CD4-positive, alpha-beta memory T cell (primary cell): ENCODE measurements around the gene MYO1D. TPM values are rescaled to one million over a fixed set of nuclear protein-coding genes. Genes with fewer than 3 reads are reported as not detected.

Source experiments
- CTCF ChIA-PET: fragments of 350-600 bp; sonication (Branson Sonifier 250); formaldehyde crosslinking; loops from one replicate; lab custom pipeline; 2021; ENCODE audit warnings: inconsistent platforms; ENCODE audit not compliant: partially characterized antibody; lab: Charles Lee
- POLR2A ChIA-PET: fragments of 350-600 bp; sonication (Branson Sonifier 250); formaldehyde crosslinking; loops from one replicate; lab custom pipeline; 2021; ENCODE audit not compliant: partially characterized antibody; lab: Charles Lee
- DNase-seq, 5 donors: peaks; one replicate each; pipeline versions ENCODE4 v3.0.0 to v3.0.0-alpha.2; 2020 to 2022; ENCODE audit warnings: mixed read lengths in 1 of 5
- H3K27ac ChIP-seq: one replicate; pipeline ENCODE4 v1.7.0; 2013; ENCODE audit warnings: low read depth, low read length
- H3K27me3 ChIP-seq: 2 replicates; pipeline ENCODE4 v1.7.0; 2013; ENCODE audit warnings: mild to moderate bottlenecking, low read length, moderate library complexity; ENCODE audit not compliant: insufficient read depth
- H3K36me3 ChIP-seq: 2 replicates; pipeline ENCODE4 v1.7.0; 2013; ENCODE audit warnings: mild to moderate bottlenecking, low read length, moderate library complexity; ENCODE audit not compliant: insufficient read depth
- H3K4me1 ChIP-seq: 2 replicates; pipeline ENCODE4 v1.7.0; 2013; ENCODE audit warnings: mild to moderate bottlenecking, low read length, moderate library complexity; ENCODE audit not compliant: insufficient read depth
- H3K4me3 ChIP-seq, 2 donors: one replicate each; pipeline ENCODE4 v1.7.0; 2013; ENCODE audit warnings: low read length in 2 of 2, mild to moderate bottlenecking in 1 of 2
- H3K9me3 ChIP-seq, 2 donors: one replicate each; pipeline ENCODE4 v1.7.0; 2013; ENCODE audit warnings: low read length in 2 of 2, control low read depth in 1 of 2; ENCODE audit not compliant: control insufficient read depth in 1 of 2
- H3K27ac Mint-ChIP-seq, 7 donors: one replicate each; pipeline ENCODE4 v1.8.0; 2020 to 2021; ENCODE audit warnings: mixed read lengths in 7 of 7, mild to moderate bottlenecking in 6 of 7, inconsistent platforms in 3 of 7, moderate library complexity in 3 of 7
- H3K27me3 Mint-ChIP-seq, 2 donors: one replicate each; pipeline ENCODE4 v1.8.0; 2020 to 2021; ENCODE audit warnings: mixed read lengths in 2 of 2
- H3K36me3 Mint-ChIP-seq, 2 donors: one replicate each; pipeline ENCODE4 v1.8.0; 2020 to 2021; ENCODE audit warnings: mixed read lengths in 2 of 2, inconsistent platforms in 1 of 2, mild to moderate bottlenecking in 1 of 2
- H3K4me1 Mint-ChIP-seq, 4 donors: one replicate each; pipeline ENCODE4 v1.8.0; 2020 to 2021; ENCODE audit warnings: mixed read lengths in 4 of 4, mild to moderate bottlenecking in 1 of 4
- H3K4me3 Mint-ChIP-seq, 8 donors: one replicate each; pipeline ENCODE4 v1.8.0; 2020 to 2021; ENCODE audit warnings: mixed read lengths in 8 of 8, mild to moderate bottlenecking in 7 of 8, moderate library complexity in 6 of 8, inconsistent platforms in 3 of 8
- H3K9me3 Mint-ChIP-seq, 8 donors: one replicate each; pipeline ENCODE4 v1.8.0; 2020 to 2021; ENCODE audit warnings: mixed read lengths in 8 of 8, mild to moderate bottlenecking in 5 of 8, inconsistent platforms in 3 of 8, moderate library complexity in 1 of 8
- intact Hi-C: fragments of 100-400 bp; cut with micrococcal nuclease; formaldehyde crosslinking; loops from one replicate; pipeline ENCODE4 v1.15.1; 2023
- polyA plus RNA-seq, 2 donors: library from polyadenylated mRNA; unstranded; fragments of 300-500 nt; fragmentation: Illumina TruSeq; gene quantifications; one replicate each; pipeline ENCODE4 v1.2.3, GENCODE V29; 2021
- total RNA-seq, 2 experiments: library from RNA; stranded (reverse); gene quantifications; one replicate each; pipeline ENCODE4 v1.2.3, GENCODE V29; 2021

The MYO1D gene
- total and polyA plus RNA-seq, 4 experiments from 2014 or later, result 2.0 to 12.7 (median 10.5) TPM

GRCh38 chr17:32591405-32591804, 285.5 kb downstream of the MYO1D start:
- Histone ChIP-seq H3K27ac (no peak overlapping the region), H3K9me3 (no peaks in the 10 kb centered on the region), H3K4me1 (no peaks in the 10 kb centered on the region), H3K27me3 (no peaks in the 10 kb centered on the region), H3K4me3 (no peak overlapping the region), H3K36me3 (no peaks in the 10 kb centered on the region)
- ChIA-PET CTCF (interaction anchor here (2.8 kb wide), 1 partner anchor 108 kb away, joined by 8 read pairs; no protein-coding TSS in a partner anchor), POLR2A (interaction anchor here (0.5 kb wide), 1 partner anchor 40 kb away, joined by 3 read pairs; no protein-coding TSS in a partner anchor)
- Mint-ChIP-seq H3K4me3 (no peak overlapping the region), H3K27ac (no peak overlapping the region), H3K9me3 (no peaks in the 10 kb centered on the region), H3K27me3 (no peaks in the 10 kb centered on the region), H3K4me1 (peaks cover 0 to 2% (median 0%) of the 10 kb centered on the region in 4 donors), H3K36me3 (peaks cover 0 to under 1% of the 10 kb centered on the region in 2 donors)
- no peak for DNase-seq
- intact Hi-C loops, result no loop called here

- CTCF ChIA-PET, result interaction anchor here (2.8 kb wide), 1 partner anchor 107 kb away, joined by 8 read pairs; no protein-coding TSS in a partner anchor
- peaks cover 0 to 2% (median 0%) of the 10 kb centered on the region in 4 donors for H3K4me1 Mint-ChIP-seq
These were observed 285.9 kb downstream of the MYO1D start for GRCh38 chr17:32590974-32591373.

GRCh38 chr17:32588982-32589381, 287.9 kb downstream of the MYO1D start:
- H3K27ac Mint-ChIP-seq, result no peak overlapping the region
- peaks cover 2 to 7% of the 10 kb centered on the region in 2 donors for H3K36me3 Mint-ChIP-seq
- H3K27ac ChIP-seq, result no peak overlapping the region
- DNase-seq, result no peak
- intact Hi-C loops, result no loop called here
- CTCF ChIA-PET, result interaction anchor here (1.3 kb wide), 1 partner anchor 127 kb away, joined by 4 read pairs; no protein-coding TSS in a partner anchor
- no peak overlapping the region for H3K4me3 ChIP-seq
- no peaks in the 10 kb centered on the region for H3K27me3 Mint-ChIP-seq
- H3K4me1 ChIP-seq, result no peaks in the 10 kb centered on the region
- H3K9me3 Mint-ChIP-seq, result peaks cover 0 to 6% (median 2%) of the 10 kb centered on the region in 8 donors
- H3K4me1 Mint-ChIP-seq, result peaks cover 0 to 2% (median 0%) of the 10 kb centered on the region in 4 donors
- H3K36me3 ChIP-seq, result no peaks in the 10 kb centered on the region
- H3K27me3 ChIP-seq, result no peaks in the 10 kb centered on the region
- no peak overlapping the region for H3K4me3 Mint-ChIP-seq
- POLR2A ChIA-PET, result no interaction called here
- H3K9me3 ChIP-seq, result no peaks in the 10 kb centered on the region

More at GRCh38 chr17:32590974-32591373, 285.9 kb downstream of the MYO1D start:
- Histone ChIP-seq H3K9me3 (no peaks in the 10 kb centered on the region), H3K27me3 (no peaks in the 10 kb centered on the region), H3K4me3 (no peak overlapping the region), H3K4me1 (no peaks in the 10 kb centered on the region), H3K27ac (no peak overlapping the region), H3K36me3 (no peaks in the 10 kb centered on the region)
- no peak overlapping the region for H3K27ac Mint-ChIP-seq
- no peaks in the 10 kb centered on the region for H3K27me3 Mint-ChIP-seq
- POLR2A ChIA-PET, result interaction anchor here (0.5 kb wide), 1 partner anchor 40 kb away, joined by 3 read pairs; no protein-coding TSS in a partner anchor
- H3K4me3 Mint-ChIP-seq, result no peak overlapping the region
- intact Hi-C loops, result no loop called here
- H3K36me3 Mint-ChIP-seq, result peaks cover 0 to 4% of the 10 kb centered on the region in 2 donors
- no peaks in the 10 kb centered on the region for H3K9me3 Mint-ChIP-seq
- DNase-seq, result no peak

- Histone ChIP-seq H3K9me3 (no peaks in the 10 kb centered on the region), H3K27ac (no peak overlapping the region), H3K4me1 (no peaks in the 10 kb centered on the region), H3K36me3 (no peaks in the 10 kb centered on the region), H3K4me3 (no peak overlapping the region), H3K27me3 (no peaks in the 10 kb centered on the region)
- Mint-ChIP-seq H3K9me3 (peaks cover under 1 to 13% (median 9%) of the 10 kb centered on the region in 8 donors), H3K36me3 (peaks cover 7 to 11% of the 10 kb centered on the region in 2 donors), H3K27me3 (no peaks in the 10 kb centered on the region), H3K4me1 (peaks cover 0 to 2% (median 0%) of the 10 kb centered on the region in 4 donors), H3K27ac (no peak overlapping the region), H3K4me3 (no peak overlapping the region)
- ChIA-PET CTCF (interaction anchor here (1.1 kb wide), 1 partner anchor 126 kb away, joined by 3 read pairs; no protein-coding TSS in a partner anchor), POLR2A (no interaction called here)
- intact Hi-C loops, result no loop called here
- no peak for DNase-seq
These were observed 288.8 kb downstream of the MYO1D start for GRCh38 chr17:32588135-32588534.

GRCh38 chr17:32586666-32587065, 290.3 kb downstream of the MYO1D start:
- intact Hi-C loops, result no loop called here
- H3K27ac ChIP-seq, result no peak overlapping the region

GRCh38 chr17:32584792-32585191, 292.1 kb downstream of the MYO1D start:
- intact Hi-C loops, result no loop called here
- Histone ChIP-seq H3K27ac (no peak overlapping the region), H3K36me3 (no peaks in the 10 kb centered on the region), H3K27me3 (no peaks in the 10 kb centered on the region), H3K4me3 (no peak overlapping the region), H3K4me1 (no peaks in the 10 kb centered on the region), H3K9me3 (peaks cover 0 to 4% of the 10 kb centered on the region in 2 donors)
- H3K4me3 Mint-ChIP-seq, result no peak overlapping the region
- H3K4me1 Mint-ChIP-seq, result peaks cover 0 to 2% (median 0%) of the 10 kb centered on the region in 4 donors
- H3K27me3 Mint-ChIP-seq, result no peaks in the 10 kb centered on the region
- POLR2A ChIA-PET, result no interaction called here
- H3K27ac Mint-ChIP-seq, result no peak overlapping the region
- H3K9me3 Mint-ChIP-seq, result peaks cover 4 to 38% (median 27%) of the 10 kb centered on the region in 8 donors
- DNase-seq, result no peak
- peaks cover 18 to 24% of the 10 kb centered on the region in 2 donors for H3K36me3 Mint-ChIP-seq
- CTCF ChIA-PET, result no interaction called here

More at GRCh38 chr17:32586666-32587065, 290.3 kb downstream of the MYO1D start:
- Mint-ChIP-seq H3K36me3 (peaks cover 15 to 19% of the 10 kb centered on the region in 2 donors), H3K27me3 (no peaks in the 10 kb centered on the region), H3K4me3 (no peak overlapping the region), H3K4me1 (peaks cover 0 to 2% (median 0%) of the 10 kb centered on the region in 4 donors), H3K27ac (no peak overlapping the region), H3K9me3 (peaks cover 4 to 23% (median 18%) of the 10 kb centered on the region in 8 donors)
- no peak overlapping the region for H3K4me3 ChIP-seq
- no peaks in the 10 kb centered on the region for H3K27me3 ChIP-seq
- no peak for DNase-seq
- H3K9me3 ChIP-seq, result no peaks in the 10 kb centered on the region
- POLR2A ChIA-PET, result no interaction called here
- no peaks in the 10 kb centered on the region for H3K4me1 ChIP-seq
- H3K36me3 ChIP-seq, result no peaks in the 10 kb centered on the region
- CTCF ChIA-PET, result no interaction called here

GRCh38 chr17:32583053-32583452, 293.9 kb downstream of the MYO1D start:
- Mint-ChIP-seq H3K36me3 (peaks cover 18 to 24% of the 10 kb centered on the region in 2 donors), H3K9me3 (peaks cover 4 to 38% (median 27%) of the 10 kb centered on the region in 8 donors), H3K27ac (no peak overlapping the region), H3K4me3 (no peak overlapping the region), H3K4me1 (peaks cover 0 to 3% (median 0%) of the 10 kb centered on the region in 4 donors), H3K27me3 (peaks cover 0 to 3% of the 10 kb centered on the region in 2 donors)
- Histone ChIP-seq H3K4me3 (no peak overlapping the region), H3K4me1 (no peaks in the 10 kb centered on the region), H3K9me3 (peaks cover 0 to 4% of the 10 kb centered on the region in 2 donors), H3K36me3 (no peaks in the 10 kb centered on the region), H3K27me3 (no peaks in the 10 kb centered on the region), H3K27ac (no peak overlapping the region)
- intact Hi-C loops, result no loop called here
- POLR2A ChIA-PET, result no interaction called here
- DNase-seq, result no peak
- CTCF ChIA-PET, result no interaction called here
